Measurements from ENCODE around the gene VTA1.

DNA sequence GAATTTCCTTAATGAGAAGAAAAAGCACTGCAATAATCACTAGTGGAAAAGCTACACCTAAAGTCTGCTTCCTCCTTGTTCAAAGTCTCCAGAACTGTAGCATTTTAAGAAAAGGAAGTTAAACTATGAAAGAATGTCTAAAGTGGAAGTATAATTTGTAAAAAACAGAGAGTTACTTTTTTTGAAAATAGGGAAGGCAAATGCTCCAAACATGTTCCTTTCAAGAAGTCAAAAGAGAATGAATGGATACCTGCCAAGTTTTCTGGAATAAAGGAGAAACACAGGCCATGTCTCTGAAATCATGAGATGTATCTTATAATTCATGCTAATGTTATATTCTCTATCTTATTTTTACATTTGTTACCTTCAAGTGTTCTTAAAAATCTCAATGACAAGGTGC, 94.0 kb downstream of the VTA1 start:
- TF ChIP-seq POLR2A (IDR thresholded peaks at IDR 0.05), result no peak
- TF ChIP-seq, protein P1, sequence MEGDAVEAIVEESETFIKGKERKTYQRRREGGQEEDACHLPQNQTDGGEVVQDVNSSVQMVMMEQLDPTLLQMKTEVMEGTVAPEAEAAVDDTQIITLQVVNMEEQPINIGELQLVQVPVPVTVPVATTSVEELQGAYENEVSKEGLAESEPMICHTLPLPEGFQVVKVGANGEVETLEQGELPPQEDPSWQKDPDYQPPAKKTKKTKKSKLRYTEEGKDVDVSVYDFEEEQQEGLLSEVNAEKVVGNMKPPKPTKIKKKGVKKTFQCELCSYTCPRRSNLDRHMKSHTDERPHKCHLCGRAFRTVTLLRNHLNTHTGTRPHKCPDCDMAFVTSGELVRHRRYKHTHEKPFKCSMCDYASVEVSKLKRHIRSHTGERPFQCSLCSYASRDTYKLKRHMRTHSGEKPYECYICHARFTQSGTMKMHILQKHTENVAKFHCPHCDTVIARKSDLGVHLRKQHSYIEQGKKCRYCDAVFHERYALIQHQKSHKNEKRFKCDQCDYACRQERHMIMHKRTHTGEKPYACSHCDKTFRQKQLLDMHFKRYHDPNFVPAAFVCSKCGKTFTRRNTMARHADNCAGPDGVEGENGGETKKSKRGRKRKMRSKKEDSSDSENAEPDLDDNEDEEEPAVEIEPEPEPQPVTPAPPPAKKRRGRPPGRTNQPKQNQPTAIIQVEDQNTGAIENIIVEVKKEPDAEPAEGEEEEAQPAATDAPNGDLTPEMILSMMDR (IDR thresholded peaks at IDR 0.05), result no peak

Measured in lower leg skin (tissue), 3 donors.